GM12801 (cell line): ENCODE results near the gene CILP.

ENCODE experiments used
- TF ChIP-seq, protein P1 (sequence below): IDR thresholded peaks from one replicate; pipeline ENCODE4 v1.5.1; 2011; ENCODE audit warnings: control low read depth; ENCODE audit not compliant: insufficient read length; ENCODE audit errors: extremely low read depth

The CILP gene

DNA sequence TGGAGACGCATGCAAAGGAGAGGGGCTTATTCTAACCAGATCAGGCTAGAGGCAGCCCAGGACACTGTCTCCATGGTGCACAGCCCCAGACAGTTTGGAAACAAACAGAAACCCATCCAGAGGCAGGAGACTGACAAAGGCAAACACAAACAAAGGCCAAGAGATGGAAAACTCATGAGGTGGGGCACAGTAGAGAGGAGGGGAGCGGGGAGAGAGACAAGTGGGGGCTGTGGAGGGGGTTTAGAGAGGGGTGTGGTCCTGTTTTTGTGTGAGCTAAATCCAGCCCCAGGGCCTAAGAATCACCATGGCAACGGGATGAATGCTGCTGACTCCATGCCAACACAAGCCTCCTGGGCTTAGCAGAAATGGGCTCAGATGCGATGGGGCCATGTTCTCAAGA is 43.1 kb upstream of the CILP start:
- TF ChIP-seq, protein P1, sequence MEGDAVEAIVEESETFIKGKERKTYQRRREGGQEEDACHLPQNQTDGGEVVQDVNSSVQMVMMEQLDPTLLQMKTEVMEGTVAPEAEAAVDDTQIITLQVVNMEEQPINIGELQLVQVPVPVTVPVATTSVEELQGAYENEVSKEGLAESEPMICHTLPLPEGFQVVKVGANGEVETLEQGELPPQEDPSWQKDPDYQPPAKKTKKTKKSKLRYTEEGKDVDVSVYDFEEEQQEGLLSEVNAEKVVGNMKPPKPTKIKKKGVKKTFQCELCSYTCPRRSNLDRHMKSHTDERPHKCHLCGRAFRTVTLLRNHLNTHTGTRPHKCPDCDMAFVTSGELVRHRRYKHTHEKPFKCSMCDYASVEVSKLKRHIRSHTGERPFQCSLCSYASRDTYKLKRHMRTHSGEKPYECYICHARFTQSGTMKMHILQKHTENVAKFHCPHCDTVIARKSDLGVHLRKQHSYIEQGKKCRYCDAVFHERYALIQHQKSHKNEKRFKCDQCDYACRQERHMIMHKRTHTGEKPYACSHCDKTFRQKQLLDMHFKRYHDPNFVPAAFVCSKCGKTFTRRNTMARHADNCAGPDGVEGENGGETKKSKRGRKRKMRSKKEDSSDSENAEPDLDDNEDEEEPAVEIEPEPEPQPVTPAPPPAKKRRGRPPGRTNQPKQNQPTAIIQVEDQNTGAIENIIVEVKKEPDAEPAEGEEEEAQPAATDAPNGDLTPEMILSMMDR: no peak

DNA sequence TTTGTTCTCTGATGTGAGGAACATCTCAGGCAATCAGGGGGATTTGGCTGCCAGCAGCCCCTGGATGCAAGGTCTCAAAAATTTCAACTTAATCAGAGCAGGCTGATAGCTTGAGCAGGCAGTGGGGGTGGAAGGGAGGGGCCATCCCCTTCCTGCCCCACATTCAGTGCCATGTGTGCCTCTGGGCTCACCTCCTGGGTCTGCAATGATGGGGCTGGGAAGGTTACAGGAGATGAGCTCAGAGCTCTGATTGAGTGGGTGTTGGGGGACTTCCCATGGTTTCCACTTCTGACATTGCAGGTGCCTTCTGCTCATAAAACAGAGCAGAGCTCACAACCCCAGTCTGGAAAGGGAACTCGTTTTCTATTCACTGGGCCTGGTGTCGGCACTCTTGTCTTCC is 38.4 kb upstream of the CILP start:
- TF ChIP-seq, protein P1: no peak

GRCh38 chr15:65248511-65249255 is 37.4 kb upstream of the CILP start:
- TF ChIP-seq, protein P1: no peak

GRCh38 chr15:65246939-65247338 is 35.7 kb upstream of the CILP start:
- TF ChIP-seq, protein P1: no peak

GRCh38 chr15:65246026-65246714 is 34.9 kb upstream of the CILP start:
- TF ChIP-seq, protein P1: no peak

GRCh38 chr15:65245096-65245856 is 34.0 kb upstream of the CILP start:
- TF ChIP-seq, protein P1: no peak

- TF ChIP-seq, protein P1: no peak
Observed at GRCh38 chr15:65244638-65245037, 33.4 kb upstream of the CILP start.
